Activated B cell treated with CpG ODN at 0.5 μM for 24 hours (primary cell): Measurements from ENCODE around the gene ARFGAP1. TPM values are rescaled to one million over a fixed set of nuclear protein-coding genes. Genes with fewer than 3 reads are reported as not detected.

Experiments used
- ATAC-seq: fragments of 200-7000 bp; cut with Tn5 transposase; one replicate; pipeline ENCODE4 v1.10.0; 2021; ENCODE audit warnings: low read depth, mild to moderate bottlenecking, moderate library complexity
- CTCF ChIA-PET: fragments of 350-600 bp; sonication (Branson Sonifier 250); formaldehyde crosslinking; loops from one replicate; lab custom pipeline; 2021; ENCODE audit warnings: antibody characterized with exemption; lab: Charles Lee
- POLR2A ChIA-PET: fragments of 350-600 bp; sonication (Branson Sonifier 250); formaldehyde crosslinking; loops from one replicate; lab custom pipeline; 2021; ENCODE audit warnings: antibody characterized with exemption; lab: Charles Lee
- DNase-seq: peaks from one replicate; pipeline ENCODE4 v3.0.0; 2022
- H3K27ac Mint-ChIP-seq: one replicate; pipeline ENCODE4 v1.8.0; 2020; ENCODE audit warnings: mixed read lengths
- H3K27me3 Mint-ChIP-seq: one replicate; pipeline ENCODE4 v1.8.0; 2021; ENCODE audit warnings: mixed read lengths
- H3K36me3 Mint-ChIP-seq: one replicate; pipeline ENCODE4 v1.8.0; 2021; ENCODE audit warnings: low read depth, mixed read lengths
- H3K4me1 Mint-ChIP-seq: one replicate; pipeline ENCODE4 v1.8.0; 2021; ENCODE audit warnings: mixed read lengths
- H3K4me3 Mint-ChIP-seq: one replicate; pipeline ENCODE4 v1.8.0; 2020; ENCODE audit warnings: mild to moderate bottlenecking, mixed read lengths
- H3K9me3 Mint-ChIP-seq: one replicate; pipeline ENCODE4 v1.8.0; 2020; ENCODE audit warnings: mixed read lengths
- intact Hi-C: fragments of 100-400 bp; cut with micrococcal nuclease; formaldehyde crosslinking; loops from one replicate; pipeline ENCODE4 v1.15.1; 2024
- total RNA-seq: library from RNA; stranded (reverse); gene quantifications from 2 replicates; pipeline ENCODE4 v1.2.3, GENCODE V29; 2022
- TF ChIP-seq, protein P1 (sequence below): fragments of 200-600 bp; IDR thresholded peaks from one replicate; pipeline ENCODE4 v1.8.0; 2022; ENCODE audit warnings: antibody characterized with exemption, mild to moderate bottlenecking

Gene ARFGAP1
- total RNA-seq, 1 donor from 2014 or later, result 85.8 TPM

DNA sequence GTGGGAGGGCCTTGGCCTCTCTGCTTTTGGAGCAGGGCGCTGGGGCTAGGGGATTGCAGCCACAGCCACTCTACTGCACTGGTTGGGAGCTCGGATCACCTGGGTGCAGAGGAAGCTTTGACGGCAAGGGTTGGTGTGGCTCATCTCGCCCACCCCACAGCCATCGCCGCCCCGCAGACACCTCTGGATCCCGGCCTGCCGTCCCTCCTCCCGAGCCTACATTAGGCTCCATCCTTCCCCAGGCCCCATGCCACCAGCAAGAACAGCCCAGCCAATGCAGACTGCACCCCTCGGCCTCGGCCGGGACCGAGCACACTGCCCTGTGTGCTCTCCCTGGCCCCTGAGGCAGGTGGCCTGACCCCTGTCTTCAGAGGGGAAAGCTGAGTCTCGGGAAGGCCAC is 12.1 kb upstream of the ARFGAP1 start:
- DNase-seq, result no peak
- no peak for ATAC-seq
- no peak overlapping the region for H3K4me3 Mint-ChIP-seq
- peaks cover 1% of the 10 kb centered on the region for H3K4me1 Mint-ChIP-seq
- POLR2A ChIA-PET, result no interaction called here
- H3K36me3 Mint-ChIP-seq, result no peaks in the 10 kb centered on the region
- intact Hi-C loops, result no loop called here
- CTCF ChIA-PET, result no interaction called here
- no peaks in the 10 kb centered on the region for H3K9me3 Mint-ChIP-seq
- peaks cover 28% of the 10 kb centered on the region for H3K27me3 Mint-ChIP-seq
- H3K27ac Mint-ChIP-seq, result no peak overlapping the region
- TF ChIP-seq, protein P1, sequence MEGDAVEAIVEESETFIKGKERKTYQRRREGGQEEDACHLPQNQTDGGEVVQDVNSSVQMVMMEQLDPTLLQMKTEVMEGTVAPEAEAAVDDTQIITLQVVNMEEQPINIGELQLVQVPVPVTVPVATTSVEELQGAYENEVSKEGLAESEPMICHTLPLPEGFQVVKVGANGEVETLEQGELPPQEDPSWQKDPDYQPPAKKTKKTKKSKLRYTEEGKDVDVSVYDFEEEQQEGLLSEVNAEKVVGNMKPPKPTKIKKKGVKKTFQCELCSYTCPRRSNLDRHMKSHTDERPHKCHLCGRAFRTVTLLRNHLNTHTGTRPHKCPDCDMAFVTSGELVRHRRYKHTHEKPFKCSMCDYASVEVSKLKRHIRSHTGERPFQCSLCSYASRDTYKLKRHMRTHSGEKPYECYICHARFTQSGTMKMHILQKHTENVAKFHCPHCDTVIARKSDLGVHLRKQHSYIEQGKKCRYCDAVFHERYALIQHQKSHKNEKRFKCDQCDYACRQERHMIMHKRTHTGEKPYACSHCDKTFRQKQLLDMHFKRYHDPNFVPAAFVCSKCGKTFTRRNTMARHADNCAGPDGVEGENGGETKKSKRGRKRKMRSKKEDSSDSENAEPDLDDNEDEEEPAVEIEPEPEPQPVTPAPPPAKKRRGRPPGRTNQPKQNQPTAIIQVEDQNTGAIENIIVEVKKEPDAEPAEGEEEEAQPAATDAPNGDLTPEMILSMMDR, result no peak

DNA sequence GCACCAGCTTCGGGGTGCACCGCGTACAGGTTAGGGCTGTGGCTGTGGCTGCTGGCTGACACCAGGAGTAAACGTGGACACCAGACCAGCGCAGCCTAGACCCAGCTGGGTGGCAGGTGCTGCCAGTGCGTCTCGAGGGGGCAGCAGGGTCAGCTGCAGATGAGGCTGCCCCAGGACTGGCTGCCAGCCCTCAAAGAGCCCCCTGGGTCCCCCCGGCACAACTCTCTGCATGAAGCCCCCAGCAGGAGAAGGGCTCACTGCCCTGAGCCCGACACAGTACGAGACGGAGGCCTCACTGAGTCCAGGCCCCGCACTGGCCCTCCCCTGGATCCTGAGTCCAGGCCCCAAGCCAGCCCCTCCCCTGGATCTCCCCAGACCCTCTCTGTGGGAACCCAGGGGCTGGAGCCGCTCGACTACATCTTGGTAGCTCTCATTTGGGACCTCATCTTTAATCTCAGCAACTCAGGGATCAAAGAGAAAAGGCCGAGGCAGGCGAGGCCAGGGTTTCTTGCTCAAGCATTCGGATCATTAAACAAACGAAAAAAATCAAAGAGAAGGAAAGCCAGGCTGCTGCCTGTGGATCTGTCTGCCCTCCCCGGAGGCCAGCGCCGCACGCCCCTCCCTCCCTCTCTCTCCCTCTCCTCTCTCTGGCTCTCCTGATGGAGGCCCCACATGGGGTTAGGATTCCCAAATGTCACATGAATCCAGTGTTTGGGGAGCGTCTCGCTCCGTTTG is 11.4 kb upstream of the ARFGAP1 start:
- no peak overlapping the region for H3K27ac Mint-ChIP-seq
- DNase-seq (no peak), ATAC-seq (no peak)
- no peaks in the 10 kb centered on the region for H3K36me3 Mint-ChIP-seq
- H3K4me1 Mint-ChIP-seq, result no peaks in the 10 kb centered on the region
- POLR2A ChIA-PET, result no interaction called here
- no peak overlapping the region for H3K4me3 Mint-ChIP-seq
- no peaks in the 10 kb centered on the region for H3K9me3 Mint-ChIP-seq
- TF ChIP-seq, protein P1, result no peak
- CTCF ChIA-PET, result no interaction called here
- intact Hi-C loops, result no loop called here
- peaks cover 30% of the 10 kb centered on the region for H3K27me3 Mint-ChIP-seq

DNA sequence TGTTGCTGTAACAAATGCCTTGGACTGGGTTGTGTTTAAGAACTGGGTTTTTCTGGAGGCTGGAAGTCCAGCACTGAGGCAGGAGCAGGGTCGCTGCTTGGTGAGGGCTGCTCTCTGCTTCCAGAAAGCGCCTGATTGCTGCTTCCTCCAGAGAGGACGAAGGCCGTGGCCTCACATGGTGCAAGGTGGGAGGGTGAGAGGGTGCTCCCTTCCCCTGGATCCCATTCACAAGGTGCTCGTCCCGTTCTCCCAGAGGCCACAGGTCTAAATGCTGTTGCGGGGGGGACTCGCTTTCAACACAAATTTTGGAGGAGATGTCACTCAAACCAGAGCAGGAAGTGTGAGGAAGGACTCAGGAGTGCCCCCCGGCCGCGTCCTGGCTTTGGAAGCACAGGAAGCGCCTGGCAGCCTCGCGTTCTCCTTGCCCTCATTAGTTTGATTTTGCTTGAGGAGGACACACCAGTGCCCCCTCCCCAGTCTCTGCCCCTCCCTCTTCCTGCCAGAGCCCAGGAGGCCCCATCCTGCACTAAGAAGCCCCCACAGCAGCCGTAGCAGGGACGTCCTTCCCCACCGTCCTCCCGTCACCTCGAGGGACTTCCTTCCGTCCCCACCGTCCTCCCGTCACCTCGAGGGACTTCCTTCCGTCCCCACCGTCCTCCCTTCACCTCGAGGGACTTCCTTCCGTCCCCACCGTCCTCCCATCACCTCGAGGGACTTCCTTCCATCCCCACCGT is 10.7 kb upstream of the ARFGAP1 start:
- H3K4me1 Mint-ChIP-seq, result no peaks in the 10 kb centered on the region
- no peaks in the 10 kb centered on the region for H3K36me3 Mint-ChIP-seq
- no peak overlapping the region for H3K4me3 Mint-ChIP-seq
- ATAC-seq, result no peak
- TF ChIP-seq, protein P1, result no peak
- H3K27me3 Mint-ChIP-seq, result peaks cover 29% of the 10 kb centered on the region
- no peaks in the 10 kb centered on the region for H3K9me3 Mint-ChIP-seq
- no peak for DNase-seq
- H3K27ac Mint-ChIP-seq, result no peak overlapping the region
- POLR2A ChIA-PET, result no interaction called here
- intact Hi-C loops, result no loop called here
- CTCF ChIA-PET, result no interaction called here

DNA sequence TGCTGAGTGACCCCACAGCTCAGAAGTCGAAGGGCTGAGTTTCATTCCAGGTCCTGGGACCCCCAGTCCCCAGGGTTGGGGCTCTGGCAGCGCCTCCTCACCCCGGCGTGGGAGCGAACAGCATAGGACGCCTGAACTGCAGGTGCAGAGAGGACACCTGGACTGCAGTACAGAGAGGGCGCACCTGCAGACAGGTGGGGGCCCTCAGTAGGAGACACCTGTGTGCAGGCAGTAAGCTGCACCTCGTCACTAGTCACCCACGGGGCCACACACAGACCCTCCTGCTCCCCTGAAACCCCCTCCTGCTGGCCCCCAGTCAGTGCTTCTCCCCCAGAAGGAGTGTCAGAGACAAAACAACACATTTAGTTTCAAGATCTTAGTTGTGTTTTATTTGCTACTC is 9.8 kb upstream of the ARFGAP1 start:
- DNase-seq (no peak), ATAC-seq (no peak)
- Mint-ChIP-seq H3K27me3 (peaks cover 29% of the 10 kb centered on the region), H3K4me1 (no peaks in the 10 kb centered on the region), H3K9me3 (no peaks in the 10 kb centered on the region), H3K4me3 (no peak overlapping the region), H3K27ac (no peak overlapping the region), H3K36me3 (no peaks in the 10 kb centered on the region)
- CTCF ChIA-PET, result no interaction called here
- intact Hi-C loops, result no loop called here
- TF ChIP-seq, protein P1, result no peak
- POLR2A ChIA-PET, result no interaction called here

DNA sequence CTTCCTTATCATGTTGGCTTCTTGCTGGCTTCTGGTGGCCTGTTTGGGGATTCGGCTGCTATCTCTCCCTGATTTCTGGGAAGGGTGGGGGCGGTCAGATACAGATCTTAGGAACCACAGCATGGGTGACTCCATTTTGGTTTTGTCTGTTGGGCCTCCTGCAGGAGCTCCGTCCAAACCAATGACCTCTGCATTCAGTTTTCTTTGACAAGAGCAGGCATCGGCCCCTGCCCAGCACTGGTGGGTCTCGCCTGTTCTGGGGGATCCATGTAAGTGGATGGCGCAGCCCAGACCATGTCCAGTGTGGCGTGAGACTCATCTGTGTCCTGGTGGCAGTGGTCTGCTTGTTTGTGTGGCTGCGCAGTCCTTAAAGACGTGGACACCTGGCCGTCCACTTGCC is 8.6 kb upstream of the ARFGAP1 start:
- Mint-ChIP-seq H3K4me3 (no peak overlapping the region), H3K4me1 (no peaks in the 10 kb centered on the region), H3K27ac (no peak overlapping the region), H3K27me3 (peaks cover 27% of the 10 kb centered on the region), H3K9me3 (no peaks in the 10 kb centered on the region), H3K36me3 (no peaks in the 10 kb centered on the region)
- TF ChIP-seq, protein P1, result no peak
- ATAC-seq (no peak), DNase-seq (no peak)
- ChIA-PET POLR2A (no interaction called here), CTCF (no interaction called here)
- intact Hi-C loops, result no loop called here
